ENCODE data around the gene CLSTN2.
A peak's percentile ranks its signal among the peaks of the same experiment; 100 is the strongest.

DNA sequence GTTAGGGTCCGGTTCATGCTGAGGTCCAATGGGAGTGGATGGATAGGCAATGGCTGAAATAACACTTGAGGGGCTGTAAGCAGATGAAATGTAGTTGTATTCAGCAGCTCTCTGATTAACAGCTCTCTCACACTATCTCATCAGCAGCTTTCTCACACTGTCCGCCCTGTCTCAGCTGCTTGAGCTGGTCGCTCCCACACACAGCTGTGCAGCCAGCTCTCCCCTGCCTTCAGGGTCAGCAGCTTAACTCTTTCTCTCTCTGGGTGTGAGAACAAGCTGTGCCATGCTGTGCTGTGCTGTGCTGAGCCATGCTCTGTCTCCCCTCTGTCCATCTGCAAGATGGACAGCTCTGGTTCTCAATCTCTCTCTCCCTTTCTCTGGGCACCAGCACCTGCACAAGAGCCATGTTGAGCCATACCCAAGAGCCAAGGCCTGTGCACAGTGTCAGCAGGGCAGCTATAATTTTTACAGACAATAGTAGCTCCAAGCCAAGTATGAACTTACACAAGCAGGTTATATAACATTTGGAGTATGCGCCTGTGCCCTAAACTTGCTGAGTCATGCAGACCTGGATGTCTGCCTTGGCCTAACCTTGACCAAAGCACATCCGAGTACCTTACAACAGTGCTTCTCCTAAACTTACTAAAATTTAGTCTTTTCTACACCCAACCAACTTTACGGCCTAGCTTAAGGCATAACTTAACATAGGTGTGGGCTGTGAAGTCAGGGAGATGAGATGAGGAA lies 451.5 kb downstream of the CLSTN2 start:
- no peak for TF ChIP-seq RFX5 (IDR thresholded peaks at IDR 0.05; ENCODE audit: low read depth, low read length)
- TF ChIP-seq, protein P1, sequence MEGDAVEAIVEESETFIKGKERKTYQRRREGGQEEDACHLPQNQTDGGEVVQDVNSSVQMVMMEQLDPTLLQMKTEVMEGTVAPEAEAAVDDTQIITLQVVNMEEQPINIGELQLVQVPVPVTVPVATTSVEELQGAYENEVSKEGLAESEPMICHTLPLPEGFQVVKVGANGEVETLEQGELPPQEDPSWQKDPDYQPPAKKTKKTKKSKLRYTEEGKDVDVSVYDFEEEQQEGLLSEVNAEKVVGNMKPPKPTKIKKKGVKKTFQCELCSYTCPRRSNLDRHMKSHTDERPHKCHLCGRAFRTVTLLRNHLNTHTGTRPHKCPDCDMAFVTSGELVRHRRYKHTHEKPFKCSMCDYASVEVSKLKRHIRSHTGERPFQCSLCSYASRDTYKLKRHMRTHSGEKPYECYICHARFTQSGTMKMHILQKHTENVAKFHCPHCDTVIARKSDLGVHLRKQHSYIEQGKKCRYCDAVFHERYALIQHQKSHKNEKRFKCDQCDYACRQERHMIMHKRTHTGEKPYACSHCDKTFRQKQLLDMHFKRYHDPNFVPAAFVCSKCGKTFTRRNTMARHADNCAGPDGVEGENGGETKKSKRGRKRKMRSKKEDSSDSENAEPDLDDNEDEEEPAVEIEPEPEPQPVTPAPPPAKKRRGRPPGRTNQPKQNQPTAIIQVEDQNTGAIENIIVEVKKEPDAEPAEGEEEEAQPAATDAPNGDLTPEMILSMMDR (conservative IDR thresholded peaks at IDR 0.05; ENCODE audit: low read depth, low read length), result no peak
- no peak for TF ChIP-seq POLR2A (IDR thresholded peaks at IDR 0.05; ENCODE audit: low read depth, low read length)
- TF ChIP-seq MAFK (IDR thresholded peaks at IDR 0.05; ENCODE audit: low read depth, low read length), result peak; percentile 33
- no peak for TF ChIP-seq RCOR1 (IDR thresholded peaks at IDR 0.05; ENCODE audit: insufficient replicate concordance, low read length)
- TF ChIP-seq SMC3 (IDR thresholded peaks at IDR 0.05; ENCODE audit: low read depth, low read length), result no peak
- no peak for TF ChIP-seq BHLHE40 (IDR thresholded peaks at IDR 0.05; ENCODE audit: low read depth, low read length)
- TF ChIP-seq RAD21 (IDR thresholded peaks at IDR 0.05; ENCODE audit: low read length), result no peak

Data from IMR-90 (cell line).